H1 (cell line): ENCODE data around the gene CCDC15. TPM values are rescaled to one million over a fixed set of nuclear protein-coding genes. Genes with fewer than 3 reads are reported as not detected.

Source experiments
- CTCF ChIA-PET: fragments of 300-600 bp; sonication (Branson Sonifier 250); formaldehyde crosslinking; loops from one replicate; lab custom pipeline; 2021; ENCODE audit not compliant: partially characterized antibody; lab: Charles Lee
- POLR2A ChIA-PET: fragments of 300-600 bp; sonication (Branson Sonifier 250); formaldehyde crosslinking; loops from one replicate; lab custom pipeline; 2021; ENCODE audit warnings: inconsistent platforms; ENCODE audit not compliant: partially characterized antibody; lab: Charles Lee
- DNase-seq, 2 experiments: peaks; one replicate each; pipeline versions ENCODE4 v3.0.0 to v3.0.0-alpha.2; 2010 to 2022; ENCODE audit warnings: low spot score in 2 of 2, low read depth in 1 of 2, mixed read lengths in 1 of 2
- FAIRE-seq: peaks from 2 replicates; lab custom pipeline; 2011; peaks lifted over from hg19 to GRCh38; lab: Jason Lieb, UNC
- H2AFZ ChIP-seq: 2 replicates; pipeline ENCODE4 v1.8.1; 2012; ENCODE audit warnings: low read length, inconsistent platforms
- H2AK5ac ChIP-seq: 2 replicates; pipeline ENCODE4 v1.6.1; 2013; ENCODE audit warnings: low read depth, low read length
- H2BK120ac ChIP-seq: replicated peaks from 2 replicates; pipeline ENCODE3; 2013; ENCODE audit warnings: low read depth, low read length, inconsistent platforms
- H2BK12ac ChIP-seq: 2 replicates; pipeline ENCODE4 v1.6.1; 2013; ENCODE audit warnings: low read depth, low read length
- H2BK15ac ChIP-seq: 2 replicates; pipeline ENCODE4 v1.6.1; 2013; ENCODE audit warnings: low read length
- H2BK20ac ChIP-seq: 2 replicates; pipeline ENCODE4 v1.6.1; 2013; ENCODE audit warnings: low read length
- H2BK5ac ChIP-seq: 2 replicates; pipeline ENCODE4 v1.6.1; 2013; ENCODE audit warnings: low read depth, low read length
- H3K14ac ChIP-seq: 2 replicates; pipeline ENCODE4 v1.6.1; 2013; ENCODE audit warnings: inconsistent platforms; ENCODE audit not compliant: insufficient read length
- H3K18ac ChIP-seq: 2 replicates; pipeline ENCODE4 v1.6.1; 2013; ENCODE audit warnings: low read length; ENCODE audit errors: extremely low read depth
- H3K23ac ChIP-seq: 2 replicates; pipeline ENCODE4 v1.6.1; 2013; ENCODE audit warnings: inconsistent platforms; ENCODE audit not compliant: insufficient read length
- H3K23me2 ChIP-seq: 2 replicates; pipeline ENCODE4 v1.6.1; 2013; ENCODE audit warnings: low read depth, low read length
- H3K27ac ChIP-seq: 2 replicates; pipeline ENCODE4 v1.6.1; 2011; ENCODE audit warnings: low read depth, low read length, inconsistent platforms
- H3K27me3 ChIP-seq, 4 experiments: replicated peaks in 1 of 4; 1 replicate in 1 of 4; 2 replicates in 3 of 4; pipeline versions ENCODE4 v1.6.1 to v1.8.1; 2011 to 2013; ENCODE audit warnings: low read length in 3 of 4, mild to moderate bottlenecking in 3 of 4, inconsistent platforms in 2 of 4, mixed read lengths in 2 of 4, moderate library complexity in 1 of 4; ENCODE audit not compliant: control insufficient read depth in 3 of 4, insufficient read depth in 3 of 4; ENCODE audit errors: extremely low read depth in 1 of 4
- H3K36me3 ChIP-seq, 4 experiments: 2 replicates each; pipeline versions ENCODE4 v1.6.1 to v1.8.1; 2011 to 2013; ENCODE audit warnings: mild to moderate bottlenecking in 4 of 4, low read length in 3 of 4, moderate library complexity in 2 of 4, control low read depth in 1 of 4, inconsistent platforms in 1 of 4; ENCODE audit not compliant: insufficient read depth in 4 of 4, control insufficient read depth in 2 of 4
- H3K4ac ChIP-seq: replicated peaks from 2 replicates; pipeline ENCODE3; 2013; ENCODE audit warnings: low read length, low read depth, mixed read lengths, inconsistent platforms; ENCODE audit not compliant: insufficient read length
- H3K4me1 ChIP-seq, 4 experiments: replicated peaks in 1 of 4; 1 replicate in 1 of 4; 2 replicates in 3 of 4; pipeline versions ENCODE4 v1.6.1 to v1.8.1; 2011 to 2013; ENCODE audit warnings: low read length in 3 of 4, inconsistent platforms in 2 of 4, mixed read lengths in 1 of 4; ENCODE audit not compliant: insufficient read depth in 4 of 4, control insufficient read depth in 3 of 4
- H3K4me2 ChIP-seq, 2 experiments: 2 replicates each; pipeline versions ENCODE4 v1.6.1 to v1.8.1; 2011 to 2013; ENCODE audit warnings: low read depth in 2 of 2, low read length in 2 of 2, control low read depth in 1 of 2, inconsistent platforms in 1 of 2, mild to moderate bottlenecking in 1 of 2; ENCODE audit not compliant: insufficient read depth in 1 of 2
- H3K4me3 ChIP-seq, 4 experiments: fragments of 200-600, 300-600 bp in 1 of 4; sonication (generic), shearing (Covaris generic), sonication (Bioruptor Twin) in 1 of 4; 2 replicates each; pipeline versions ENCODE4 v1.5.1 to v1.8.1; 2011 to 2016; ENCODE audit warnings: low read length in 4 of 4, low read depth in 3 of 4, control low read depth in 2 of 4, inconsistent platforms in 2 of 4, mild to moderate bottlenecking in 2 of 4, mixed read lengths in 1 of 4, moderate library complexity in 1 of 4; ENCODE audit not compliant: insufficient read depth in 2 of 4; ENCODE audit errors: extremely low read depth in 1 of 4
- H3K56ac ChIP-seq: replicated peaks from 2 replicates; pipeline ENCODE3; 2013; ENCODE audit warnings: low read depth, mild to moderate bottlenecking, mixed read lengths, low read length, inconsistent platforms; ENCODE audit not compliant: insufficient read length
- H3K79me1 ChIP-seq: 2 replicates; pipeline ENCODE4 v1.6.1; 2013; ENCODE audit warnings: low read depth, low read length, control low read depth
- H3K79me2 ChIP-seq, 2 experiments: 2 replicates each; pipeline versions ENCODE4 v1.6.1 to v1.8.1; 2012 to 2013; ENCODE audit warnings: low read length in 2 of 2, mild to moderate bottlenecking in 2 of 2, inconsistent platforms in 1 of 2; ENCODE audit not compliant: insufficient read depth in 2 of 2, control insufficient read depth in 1 of 2
- H3K9ac ChIP-seq, 4 experiments: replicated peaks in 1 of 4; 1 replicate in 1 of 4; 2 replicates in 3 of 4; pipeline versions ENCODE4 v1.6.1 to v1.8.1; 2011 to 2013; ENCODE audit warnings: low read depth in 3 of 4, low read length in 3 of 4, control low read depth in 2 of 4, mild to moderate bottlenecking in 2 of 4, moderate library complexity in 2 of 4, inconsistent platforms in 1 of 4; ENCODE audit errors: extremely low read depth in 1 of 4
- H3K9me3 ChIP-seq, 2 experiments: 2 replicates each; pipeline versions ENCODE4 v1.6.1 to v1.8.1; 2012 to 2013; ENCODE audit warnings: mild to moderate bottlenecking in 2 of 2, moderate library complexity in 2 of 2, control low read depth in 1 of 2, inconsistent platforms in 1 of 2, low read depth in 1 of 2, low read length in 1 of 2, mixed read lengths in 1 of 2; ENCODE audit not compliant: insufficient read depth in 2 of 2
- H4K20me1 ChIP-seq, 2 experiments: replicated peaks in 1 of 2; 2 replicates each; pipeline versions ENCODE3 to v1.8.1; 2011 to 2013; ENCODE audit warnings: inconsistent platforms in 2 of 2, low read length in 2 of 2, mild to moderate bottlenecking in 1 of 2; ENCODE audit not compliant: insufficient read depth in 2 of 2, control insufficient read depth in 1 of 2
- H4K5ac ChIP-seq: 2 replicates; pipeline ENCODE4 v1.6.1; 2013; ENCODE audit warnings: low read length, low read depth, mixed read lengths, inconsistent platforms; ENCODE audit not compliant: insufficient read length
- H4K8ac ChIP-seq: 2 replicates; pipeline ENCODE4 v1.8.0; 2013; ENCODE audit warnings: mild to moderate bottlenecking, moderate library complexity, low read length, inconsistent platforms; ENCODE audit not compliant: insufficient read depth; ENCODE audit errors: extremely low read depth
- H4K91ac ChIP-seq: replicated peaks from 2 replicates; pipeline ENCODE3; 2013; ENCODE audit warnings: low read length, mixed read lengths, inconsistent platforms; ENCODE audit not compliant: insufficient read length
- ATF2 ChIP-seq: IDR thresholded peaks from 2 replicates; pipeline ENCODE4 v1.6.1; 2012; ENCODE audit warnings: low read length, inconsistent platforms
- CBX8 ChIP-seq: fragments of 300-800, 300-1000 bp; sonication (generic); IDR thresholded peaks from 2 replicates; pipeline ENCODE4 v1.7.1; 2016; ENCODE audit warnings: low read depth, low read length, borderline replicate concordance
- CHD2 ChIP-seq: IDR thresholded peaks from 2 replicates; pipeline ENCODE4 v1.6.1; 2012; ENCODE audit warnings: low read length, improper control_type of control experiment
- CTCF ChIP-seq, 3 experiments: IDR thresholded peaks; 1 replicate in 2 of 3; 2 replicates in 1 of 3; pipeline versions ENCODE4 v1.5.1 to v1.6.1; 2011; ENCODE audit warnings: low read length in 3 of 3, mild to moderate bottlenecking in 3 of 3, inconsistent platforms in 2 of 3, low read depth in 1 of 3, moderate library complexity in 1 of 3; ENCODE audit not compliant: insufficient read depth in 1 of 3; ENCODE audit errors: control extremely low read depth in 1 of 3
- GABPA ChIP-seq: IDR thresholded peaks from 2 replicates; pipeline ENCODE4 v1.6.1; 2011; ENCODE audit warnings: mild to moderate bottlenecking, low read length, moderate library complexity, borderline replicate concordance; ENCODE audit not compliant: insufficient read depth
- MAFK ChIP-seq: IDR thresholded peaks from 2 replicates; pipeline ENCODE4 v1.6.1; 2012; ENCODE audit warnings: low read depth, mild to moderate bottlenecking, improper control_type of control experiment, low read length
- NANOG ChIP-seq: IDR thresholded peaks from 2 replicates; pipeline ENCODE4 v1.6.1; 2011; ENCODE audit warnings: low read length, low read depth, mild to moderate bottlenecking, inconsistent platforms; ENCODE audit not compliant: insufficient read depth, poor library complexity, severe bottlenecking
- RFX5 ChIP-seq: IDR thresholded peaks from 2 replicates; pipeline ENCODE4 v1.6.1; 2011; ENCODE audit warnings: low read depth, low read length, improper control_type of control experiment, borderline replicate concordance
- SIRT6 ChIP-seq: IDR thresholded peaks from one replicate; pipeline ENCODE4 v1.7.1; 2012; ENCODE audit warnings: low read length, inconsistent platforms
- YY1 ChIP-seq: IDR thresholded peaks from 2 replicates; pipeline ENCODE4 v1.6.1; 2011; ENCODE audit warnings: low read depth, mild to moderate bottlenecking, low read length
- ZNF274 ChIP-seq: IDR thresholded peaks from 2 replicates; pipeline ENCODE4 v1.7.0; 2012; ENCODE audit warnings: low read length, borderline replicate concordance; ENCODE audit errors: extremely low read depth
- polyA plus RNA-seq, 7 experiments: library from polyadenylated mRNA; depleted of rRNA in 3 of 7; stranded (reverse) in 5 of 7; unstranded in 2 of 7; fragments of >200 nt in 5 of 7; fragments of 200-250 nt in 2 of 7; gene quantifications; 1 replicate in 5 of 7; 2 replicates in 1 of 7; 4 replicates in 1 of 7; pipeline versions ENCODE4 v1.2.1 to v1.2.3, GENCODE V29; 2011 to 2013; ENCODE audit warnings: missing spikeins in 2 of 7, mixed read lengths in 2 of 7
- total RNA-seq: library from RNA; stranded (reverse); fragmentation: NEBNext Ultra II Directional; extraction: Animal tissue kit (Norgen Biotek cat#: 25700); gene quantifications from 2 replicates; pipeline ENCODE4 v1.2.1, GENCODE V29; 2021

Gene CCDC15
- total and polyA plus RNA-seq, 2 of the 8 experiments (the other 6 are each of a cell fraction or from before 2014, with no cell fraction given) = 1.5 to 3.1 TPM

GRCh38 chr11:124923296-124923695 is 30.7 kb upstream of the CCDC15 start:
- Histone ChIP-seq H3K79me2 (no peaks in the 10 kb centered on the region), H2BK12ac (no peak overlapping the region), H2AFZ (no peak overlapping the region), H4K91ac (no peak overlapping the region), H2BK120ac (no peak overlapping the region), H2AK5ac (no peak overlapping the region), H3K4ac (no peak overlapping the region), H4K20me1 (no peaks in the 10 kb centered on the region), H3K79me1 (no peaks in the 10 kb centered on the region), H3K27me3 (peaks cover 9 to 59% (median 43%) of the 10 kb centered on the region in 4 experiments), H3K36me3 (no peaks in the 10 kb centered on the region), H3K23me2 (peaks cover 7% of the 10 kb centered on the region), H3K14ac (no peak overlapping the region), H4K5ac (no peak overlapping the region), H3K9ac (no peak overlapping the region), H2BK5ac (no peak overlapping the region), H4K8ac (no peak overlapping the region; the same call in 1 of the 2 replicates), H3K56ac (no peak overlapping the region), H3K23ac (no peak overlapping the region), H3K9me3 (no peaks in the 10 kb centered on the region), H3K18ac (no peak overlapping the region), H2BK15ac (no peak overlapping the region), H3K4me2 (no peak overlapping the region), H3K4me3 (no peak overlapping the region), H3K27ac (no peak overlapping the region), H2BK20ac (no peak overlapping the region), H3K4me1 (peaks cover 0 to 4% (median 2%) of the 10 kb centered on the region in 4 experiments; a peak in 3 of 7 replicates)
- ChIA-PET CTCF (interaction anchor here (2.7 to 6.0 kb wide), 3 partner anchors 13 to 86 kb away, joined by 8 to 38 read pairs (median 16); partner anchors contain the start of gene HEPACAM), POLR2A (no interaction called here)
- DNase-seq = no peak
- no peak for FAIRE-seq
- TF ChIP-seq YY1 (no peak), ATF2 (no peak), RFX5 (no peak), ZNF274 (no peak), CHD2 (no peak), CBX8 (no peak), NANOG (no peak), CTCF (IDR thresholded peaks at IDR 0.05; ENCODE audit: control extremely low read depth in 1 of 3, insufficient read depth in 1 of 3, low read depth in 1 of 3, low read length in 3 of 3) (no peak), GABPA (no peak), MAFK (no peak), SIRT6 (no peak)
